Measurements from ENCODE around the gene BNIP1.

The BNIP1 gene

DNA sequence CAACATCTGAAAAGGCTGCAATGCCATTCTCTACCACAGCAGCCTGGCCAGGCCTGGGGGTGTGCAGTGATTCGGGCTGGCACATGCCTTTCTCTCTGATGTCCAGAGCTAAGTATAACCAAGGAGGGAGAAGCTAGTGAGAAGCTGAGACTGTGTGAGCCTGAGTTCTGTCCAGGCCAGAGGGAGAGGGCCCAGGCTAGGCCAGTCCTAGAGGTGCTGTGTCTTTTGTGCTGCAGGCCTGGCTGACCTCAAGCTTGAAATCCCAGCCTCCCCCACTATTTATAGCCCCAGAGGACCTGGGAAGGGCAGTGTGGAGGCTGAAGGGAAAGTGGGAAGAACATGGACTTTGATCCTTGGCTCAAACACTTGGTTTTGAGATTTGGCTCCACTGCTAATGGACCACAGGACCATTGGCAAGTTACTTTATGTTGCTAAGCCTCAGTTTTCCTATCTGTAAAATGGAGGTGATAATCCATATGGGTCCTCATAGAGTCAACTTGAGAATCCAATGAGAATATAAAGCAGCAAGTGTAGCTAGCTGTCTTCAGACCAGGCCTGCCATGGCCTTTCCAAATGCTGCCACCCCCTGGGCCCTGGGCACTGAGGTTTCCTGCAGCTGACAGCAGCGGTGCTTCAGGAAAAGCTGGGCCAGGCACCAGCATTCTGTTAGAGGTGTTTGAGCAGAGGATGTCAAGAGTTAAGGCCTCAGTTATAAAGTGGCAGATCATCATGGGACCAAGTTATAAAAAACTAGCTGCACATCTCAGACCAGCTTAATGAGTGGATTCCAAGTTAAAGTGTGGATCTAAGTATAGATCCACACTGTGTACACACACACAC is 21.1 kb downstream of the BNIP1 start:
- DNase-seq (ENCODE audit: low read depth in 2 of 2): no peak

DNA sequence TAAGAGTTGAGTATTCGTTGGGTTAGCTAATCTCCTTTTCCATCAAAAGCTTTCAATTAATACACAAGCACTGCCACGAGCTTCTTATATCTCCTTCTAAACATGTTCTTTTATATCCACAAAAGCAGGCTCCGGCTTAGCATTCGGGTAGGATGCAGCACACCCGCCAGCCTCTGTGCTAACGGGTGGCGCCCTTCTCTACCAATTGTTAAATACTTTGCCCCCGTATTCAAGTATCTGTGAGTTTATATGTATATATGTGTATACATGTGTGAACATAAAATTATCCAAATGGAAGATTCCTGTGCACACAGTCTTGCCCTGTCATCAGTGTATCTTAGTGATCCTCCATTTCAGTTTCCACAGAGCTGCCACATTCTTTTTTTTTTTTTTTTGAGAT is 27.8 kb downstream of the BNIP1 start:
- no peak for DNase-seq (ENCODE audit: low read depth in 2 of 2)

DNA sequence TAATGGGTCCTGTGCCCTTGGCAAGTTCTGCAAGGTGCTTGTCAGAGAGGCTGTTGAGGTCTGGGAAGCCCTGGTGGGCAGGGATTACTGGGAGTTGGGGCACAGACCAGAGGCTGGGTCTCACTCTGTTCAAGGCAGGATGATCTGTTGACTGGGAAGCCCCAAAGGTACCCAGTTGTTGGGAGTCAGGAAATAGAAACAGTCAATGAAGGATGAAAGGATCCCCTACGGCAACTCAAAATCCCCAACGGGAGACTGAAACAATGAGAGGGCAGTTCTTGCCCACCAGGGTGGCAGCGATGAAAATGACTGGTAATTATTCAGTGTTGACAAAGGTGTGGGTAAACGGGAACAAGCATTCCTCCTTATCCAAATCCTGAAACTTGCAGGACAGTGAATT is 31.2 kb downstream of the BNIP1 start:
- DNase-seq (ENCODE audit: low read depth in 2 of 2): no peak

DNA sequence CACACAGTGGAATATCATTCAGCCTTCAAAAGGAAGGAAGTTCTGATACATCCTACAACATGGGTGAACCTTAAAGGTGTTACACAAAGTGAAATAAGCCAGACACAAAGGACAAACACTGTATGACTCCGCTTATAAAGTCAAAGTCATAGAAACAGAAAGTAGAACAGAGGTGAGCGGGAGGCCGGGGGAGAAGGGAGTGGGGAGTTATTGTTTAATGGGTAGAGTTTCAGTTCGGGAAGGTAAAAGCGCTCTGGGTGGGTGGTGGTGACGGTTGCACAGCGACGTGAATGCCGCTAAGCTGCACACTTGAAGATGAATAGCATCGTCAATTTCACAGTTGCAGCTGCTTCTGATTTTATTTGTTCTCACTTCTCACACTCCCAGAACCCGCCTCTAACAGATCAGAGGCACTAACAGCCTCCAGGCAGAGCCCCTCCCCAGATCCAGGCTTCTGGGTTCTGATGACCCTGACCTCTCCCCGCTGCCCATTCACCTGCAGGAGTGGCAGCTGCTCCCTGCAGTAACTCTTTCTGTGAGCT is 34.1 kb downstream of the BNIP1 start:
- no peak for DNase-seq (ENCODE audit: low read depth in 2 of 2)

DNA sequence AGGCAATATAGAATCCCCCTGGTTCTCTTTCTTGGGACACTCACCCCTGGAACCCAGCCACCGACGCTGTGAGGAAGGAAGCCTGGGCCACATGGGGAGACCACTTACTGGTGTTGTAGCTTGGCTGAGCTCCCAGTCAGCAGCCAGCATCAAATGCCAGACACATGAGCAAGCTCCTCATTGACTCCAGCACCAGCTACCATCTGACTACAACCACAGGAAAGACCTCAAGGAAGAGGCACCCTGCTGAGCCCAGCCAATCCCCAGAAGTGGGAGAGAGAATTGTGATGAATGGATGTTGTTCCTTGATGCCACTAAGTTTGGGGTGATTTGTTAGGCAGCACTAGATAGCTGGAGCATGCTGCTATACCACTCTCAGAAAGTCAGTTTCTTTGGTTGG is 36.0 kb downstream of the BNIP1 start:
- DNase-seq (ENCODE audit: low read depth in 2 of 2): no peak

DNA sequence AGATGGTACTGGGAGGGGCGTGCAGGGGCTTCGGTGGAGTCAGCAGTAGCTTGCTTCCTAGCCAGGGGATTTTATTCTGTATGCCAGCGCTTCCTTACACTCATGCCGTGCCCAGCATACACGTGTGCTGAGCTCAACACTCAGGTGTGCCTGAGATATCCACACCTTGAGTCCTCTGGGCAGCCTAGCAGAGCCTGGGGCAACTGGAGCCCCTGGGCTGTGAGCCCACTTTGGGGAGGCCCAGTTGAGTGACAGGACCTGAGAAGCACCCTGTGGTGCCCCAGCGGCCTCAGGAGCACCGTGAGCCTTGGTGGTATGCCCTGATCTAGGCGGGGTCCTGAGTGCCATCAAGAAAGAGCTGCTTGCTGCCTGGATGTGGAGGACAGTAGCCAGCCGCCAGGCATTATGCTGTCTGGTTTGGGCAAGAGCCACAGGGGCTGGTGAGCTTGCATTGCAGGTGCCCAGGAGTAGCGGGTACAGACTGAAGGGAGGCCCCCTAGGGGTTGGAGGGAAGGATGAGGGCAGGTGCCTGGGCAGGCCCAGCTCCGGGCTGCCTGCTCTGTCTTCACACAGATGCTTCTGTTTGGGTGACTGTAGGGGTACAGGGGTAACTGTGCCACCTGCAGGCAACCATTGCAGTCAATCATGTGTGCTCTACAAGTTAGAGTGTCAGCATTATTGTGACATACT is 42.9 kb downstream of the BNIP1 start:
- DNase-seq (ENCODE audit: low read depth in 2 of 2): no peak

DNA sequence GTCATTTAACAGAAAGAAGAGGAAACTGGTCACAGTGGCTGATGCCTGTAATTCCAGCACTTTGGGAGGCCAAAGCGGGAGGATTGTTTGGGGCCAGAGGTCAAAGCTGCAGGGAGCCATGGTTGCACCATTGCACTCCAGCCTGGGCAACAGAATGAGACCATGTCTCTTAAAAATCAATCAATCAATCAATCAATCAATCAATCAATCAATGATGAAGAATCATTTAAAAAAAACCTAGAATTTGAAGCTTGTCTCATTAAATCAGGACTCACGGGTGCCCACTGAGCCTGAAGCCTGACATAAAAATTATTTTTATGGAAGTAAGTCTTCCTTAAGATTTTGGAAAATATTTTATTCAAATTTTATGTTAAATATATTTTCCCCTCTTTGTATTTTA is 43.9 kb downstream of the BNIP1 start:
- no peak for DNase-seq (ENCODE audit: low read depth in 2 of 2)

DNA sequence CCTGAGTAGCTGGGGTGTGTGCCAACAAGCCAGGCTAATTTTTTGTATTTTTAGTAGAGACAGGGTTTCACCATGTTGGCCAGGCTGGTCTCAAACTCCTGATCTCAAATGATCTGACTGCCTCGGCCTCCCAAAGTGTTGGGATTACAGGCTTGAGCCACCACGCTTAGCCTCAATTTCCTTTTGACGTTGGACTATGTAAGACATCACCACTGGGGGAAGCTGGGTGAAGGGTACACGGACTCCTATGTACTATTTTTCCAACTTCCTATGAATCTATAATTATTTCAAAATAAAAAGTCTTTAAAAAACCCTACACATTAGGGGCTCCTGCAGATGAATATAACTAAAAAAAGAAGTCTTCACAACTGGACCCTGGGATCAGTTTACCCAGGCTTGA is 46.7 kb downstream of the BNIP1 start:
- no peak for DNase-seq (ENCODE audit: low read depth in 2 of 2)

DNA sequence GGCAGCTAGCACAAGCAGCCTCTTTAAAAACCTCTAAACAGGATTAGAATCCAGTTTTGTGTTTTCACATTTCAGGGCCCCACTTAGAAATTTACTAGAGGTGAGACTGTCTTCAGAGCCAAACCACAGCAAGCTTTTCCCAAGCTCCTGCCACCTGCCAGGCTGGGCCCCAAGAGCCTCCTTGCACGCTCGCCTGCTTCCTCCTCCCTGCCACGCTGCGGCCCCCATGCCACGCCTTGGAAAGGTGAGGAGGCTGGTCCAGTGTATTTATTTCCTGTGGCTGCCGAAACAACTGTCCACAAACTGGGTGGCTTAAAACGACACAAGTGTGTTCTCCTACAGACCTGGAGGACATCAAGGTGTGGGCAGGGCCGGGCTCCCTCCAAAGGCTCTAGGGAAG is 47.2 kb downstream of the BNIP1 start:
- no peak for DNase-seq (ENCODE audit: low read depth in 2 of 2)

DNA sequence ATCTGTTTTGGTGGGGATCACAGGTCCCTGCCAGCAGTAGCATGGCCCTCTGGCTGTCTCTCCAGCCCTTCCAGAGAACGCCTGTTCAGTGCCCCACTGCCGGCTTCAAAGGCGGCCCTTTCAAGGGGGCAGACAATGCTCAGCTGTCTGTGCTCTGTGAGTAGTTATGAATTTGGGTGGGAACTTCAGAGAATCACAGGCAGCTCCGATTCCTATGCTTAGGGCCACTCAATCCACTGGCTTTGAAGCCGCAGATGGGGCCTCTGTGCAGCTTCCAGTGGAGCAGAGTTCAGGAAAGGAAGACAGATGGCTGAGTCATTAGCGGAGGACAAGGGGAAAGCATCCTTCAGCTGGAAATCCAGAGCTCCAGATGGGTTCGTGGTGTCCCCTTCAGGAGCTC is 48.2 kb downstream of the BNIP1 start:
- no peak for DNase-seq (ENCODE audit: low read depth in 2 of 2)

DNA sequence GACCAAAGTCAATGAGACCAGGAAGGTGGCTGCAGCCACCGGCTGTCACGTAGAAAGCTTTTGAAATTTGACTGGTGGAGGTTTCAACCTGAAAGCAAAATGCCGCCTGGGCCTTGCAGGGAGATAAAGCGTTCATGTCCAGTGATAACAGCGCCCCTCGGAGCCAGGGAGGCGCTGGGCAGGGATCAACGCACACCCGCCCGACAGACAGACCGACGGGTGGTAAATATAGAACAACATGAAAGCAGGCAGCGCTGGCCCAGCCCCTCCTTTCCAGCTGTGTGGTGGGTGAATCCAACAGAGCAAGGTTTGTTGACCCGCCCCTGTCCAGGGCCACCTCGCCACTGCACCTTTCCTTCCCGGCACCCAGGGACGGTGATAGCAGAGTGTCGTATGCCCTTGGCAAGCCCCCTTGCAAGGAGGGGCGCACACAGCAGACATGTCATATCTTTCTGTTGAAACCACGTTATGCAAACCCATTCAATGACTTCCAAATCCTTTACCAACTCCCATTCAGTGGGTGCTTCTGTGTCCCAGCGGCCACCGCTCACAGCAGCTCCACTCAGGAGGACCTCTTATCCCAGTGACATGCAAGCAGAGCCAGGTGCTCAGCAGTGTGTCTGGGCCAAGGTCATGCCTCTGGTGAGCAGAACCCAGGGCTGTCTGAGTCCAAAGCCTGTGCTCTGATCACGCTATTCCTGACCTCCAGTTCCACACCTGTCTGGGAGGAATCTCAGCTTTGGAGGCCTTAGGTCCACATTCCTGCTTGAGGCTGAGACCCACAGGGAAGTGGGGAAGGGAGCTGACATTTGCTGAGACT is 52.0 kb downstream of the BNIP1 start:
- DNase-seq (ENCODE audit: low read depth in 2 of 2): no peak

DNA sequence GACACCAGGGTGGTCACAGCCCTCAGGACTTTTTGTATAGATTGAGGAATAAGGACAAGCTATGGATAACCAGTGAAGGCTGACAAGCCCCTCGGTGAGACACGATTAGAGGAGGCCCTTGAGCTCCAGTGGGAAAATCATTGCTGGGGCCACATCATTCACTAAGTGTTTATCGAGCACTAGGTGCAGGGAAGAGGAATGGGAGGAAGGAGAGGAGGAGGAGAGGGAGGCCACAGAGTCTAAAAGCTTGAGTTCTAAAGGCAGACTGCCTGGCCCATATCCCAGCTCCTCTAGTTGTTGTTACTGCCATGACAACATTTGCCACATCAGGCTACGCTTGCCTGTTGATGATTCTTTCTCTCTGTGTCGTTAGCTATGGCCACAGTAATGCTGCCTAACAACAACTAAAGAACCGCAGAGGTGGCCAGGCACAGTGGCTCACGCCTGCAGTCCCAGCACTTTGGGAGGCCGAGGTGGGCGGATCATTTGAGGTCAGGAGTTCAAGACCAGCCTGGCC is 53.1 kb downstream of the BNIP1 start:
- DNase-seq (ENCODE audit: low read depth in 2 of 2): no peak

DNA sequence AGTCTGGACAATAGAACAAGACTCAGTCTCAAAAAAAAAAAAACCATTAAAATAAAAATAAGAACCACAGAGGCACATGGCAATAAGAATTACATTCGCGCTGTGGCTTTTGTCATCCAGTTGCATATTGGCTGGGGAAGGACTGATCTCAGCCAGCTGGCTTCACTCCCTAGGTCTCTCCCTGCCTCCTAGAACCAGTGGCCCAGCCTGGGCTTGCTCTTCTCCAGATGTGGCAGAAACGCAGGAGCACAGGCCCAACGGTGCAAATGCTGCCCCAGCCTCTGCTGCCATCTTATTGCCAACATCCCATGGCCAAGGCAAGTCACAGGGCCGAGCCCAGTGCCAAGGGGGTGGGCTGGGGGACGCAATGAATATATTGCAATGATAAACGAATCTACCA is 53.7 kb downstream of the BNIP1 start:
- DNase-seq (ENCODE audit: low read depth in 2 of 2): no peak

DNA sequence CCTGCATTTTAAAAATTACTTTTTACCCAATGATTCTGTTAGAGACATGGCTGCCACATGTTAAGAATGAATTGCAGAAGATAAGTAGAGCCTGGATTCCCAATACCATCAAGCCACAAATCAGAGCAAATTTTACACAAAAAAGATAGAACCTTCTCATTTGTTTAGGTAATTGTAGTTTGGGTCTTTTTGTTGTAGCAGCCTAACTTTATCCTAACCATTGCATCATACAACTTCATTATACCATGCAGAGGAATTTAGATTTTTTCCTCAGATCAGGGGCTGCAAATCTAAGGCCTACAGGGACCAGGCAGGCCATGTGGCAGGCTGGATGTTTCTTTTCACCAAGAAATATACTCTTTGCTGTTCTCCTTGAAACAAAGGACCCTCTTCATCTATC is 56.0 kb downstream of the BNIP1 start:
- no peak for DNase-seq (ENCODE audit: low read depth in 2 of 2)

DNA sequence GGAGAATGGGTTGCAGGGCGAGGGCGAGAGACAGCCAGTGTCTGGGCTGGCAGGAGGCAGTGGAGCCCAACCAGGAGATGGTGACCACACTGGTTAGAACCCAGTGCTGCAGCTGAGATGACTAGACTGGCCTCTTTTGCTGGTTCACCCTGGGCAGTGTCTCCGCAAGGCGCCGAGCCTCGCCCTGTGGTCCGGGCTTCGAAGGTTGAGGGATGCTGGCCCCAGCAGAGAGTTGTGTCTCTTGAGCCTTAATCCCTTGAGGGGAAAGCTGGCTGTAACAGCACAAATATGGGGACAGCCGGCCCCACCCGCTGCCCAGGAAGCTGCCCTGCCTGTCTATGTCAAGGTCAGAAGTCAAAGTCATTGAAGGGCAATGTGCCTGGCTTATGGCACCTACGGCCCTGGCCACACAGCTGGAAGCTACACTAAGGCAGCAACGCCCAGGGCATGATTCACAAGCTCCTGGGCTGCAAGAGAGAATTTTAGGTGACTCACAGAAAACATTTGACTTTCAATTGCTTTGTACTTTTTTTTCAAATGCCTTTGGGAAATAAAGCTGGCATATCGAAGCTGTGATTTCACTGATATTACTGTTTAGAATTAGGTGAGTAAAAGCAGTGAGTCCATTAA is 57.4 kb downstream of the BNIP1 start:
- DNase-seq (ENCODE audit: low read depth in 2 of 2): no peak

DNA sequence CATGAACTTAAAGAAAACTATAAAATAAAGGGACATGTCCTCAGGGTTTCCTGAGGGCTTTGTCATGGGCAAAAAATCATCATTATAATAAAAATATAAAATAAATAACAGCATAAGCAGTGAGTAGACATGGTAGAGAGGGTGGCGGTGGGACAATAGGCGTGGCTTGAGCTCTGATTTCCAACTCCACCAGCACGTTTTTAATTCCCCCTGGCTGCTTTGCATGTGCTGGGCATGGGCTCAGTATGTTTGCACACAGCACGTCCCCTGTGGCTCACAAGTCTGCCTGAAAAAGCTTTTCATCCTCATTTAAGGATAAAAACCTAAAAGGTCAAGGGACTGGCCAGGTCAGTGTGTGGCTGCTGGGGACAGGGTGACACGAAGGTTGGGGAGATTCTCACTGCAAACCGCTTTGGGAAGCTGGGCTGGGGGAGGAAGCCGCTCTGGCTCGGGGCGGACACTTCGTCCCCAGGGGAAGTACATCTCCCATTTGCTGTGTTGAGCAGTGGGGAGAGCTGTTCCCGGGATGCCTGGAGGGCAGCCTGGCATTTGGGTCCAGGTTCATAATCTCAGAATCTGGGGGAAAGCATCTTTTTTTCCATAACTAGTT is 58.0 kb downstream of the BNIP1 start:
- no peak for DNase-seq (ENCODE audit: low read depth in 2 of 2)

DNA sequence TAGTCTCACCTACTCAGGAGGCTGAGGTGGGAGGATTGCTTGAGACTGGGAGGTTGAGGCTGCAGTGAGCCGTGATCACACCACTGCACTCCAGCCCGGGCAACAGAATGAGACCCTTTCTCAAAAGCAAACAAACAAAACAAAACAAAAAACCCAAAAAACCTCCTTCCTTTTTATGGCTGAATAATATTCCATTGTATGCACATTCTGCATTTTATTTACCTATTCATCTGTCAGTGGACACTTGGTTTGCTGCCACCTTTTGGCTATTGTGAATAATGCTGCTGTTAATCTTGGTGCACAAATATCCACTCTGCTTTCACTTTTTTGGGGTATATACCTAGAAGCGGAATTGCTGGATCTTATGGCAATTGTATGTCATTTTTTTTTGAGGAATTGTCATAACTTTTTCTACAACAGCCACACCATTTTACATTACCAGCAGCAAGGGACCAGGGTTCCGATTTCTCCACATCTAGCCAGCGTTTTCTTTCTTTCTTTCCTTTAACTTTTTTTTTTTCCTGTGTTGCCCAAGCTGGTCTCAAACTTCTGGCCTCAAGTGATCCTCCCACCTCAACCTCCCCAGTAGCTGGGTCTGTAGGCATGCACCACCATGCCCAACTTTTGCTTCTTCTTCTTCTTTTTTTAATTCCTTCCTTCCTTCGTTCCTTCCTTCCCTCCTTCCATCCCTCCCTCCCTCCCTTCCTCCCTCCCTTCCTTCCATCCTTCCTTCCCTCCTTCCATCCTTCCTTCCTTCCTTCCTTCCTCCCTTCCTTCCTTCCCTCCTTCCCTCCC is 60.1 kb downstream of the BNIP1 start:
- DNase-seq (ENCODE audit: low read depth in 2 of 2): no peak

DNA sequence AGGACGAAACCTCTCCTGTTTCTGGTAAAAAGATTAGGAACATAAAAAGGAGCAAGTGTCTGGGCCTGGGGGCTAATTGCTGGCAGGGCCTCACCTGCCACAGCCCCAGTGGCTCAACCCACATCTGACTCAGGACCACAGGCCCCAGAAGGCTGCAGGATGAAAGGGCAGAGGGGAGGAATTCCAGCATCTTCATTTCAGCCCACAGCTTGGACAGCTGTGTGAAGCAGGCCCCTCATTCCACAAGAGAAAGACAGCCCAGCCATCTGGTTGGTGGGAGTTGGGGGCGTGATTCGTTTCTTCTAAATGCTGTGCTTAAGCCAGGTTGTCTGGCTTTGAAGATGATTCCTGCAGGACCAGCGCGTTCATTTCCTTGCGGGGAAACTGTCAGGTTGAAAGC is 61.6 kb downstream of the BNIP1 start:
- DNase-seq (ENCODE audit: low read depth in 2 of 2): no peak

DNA sequence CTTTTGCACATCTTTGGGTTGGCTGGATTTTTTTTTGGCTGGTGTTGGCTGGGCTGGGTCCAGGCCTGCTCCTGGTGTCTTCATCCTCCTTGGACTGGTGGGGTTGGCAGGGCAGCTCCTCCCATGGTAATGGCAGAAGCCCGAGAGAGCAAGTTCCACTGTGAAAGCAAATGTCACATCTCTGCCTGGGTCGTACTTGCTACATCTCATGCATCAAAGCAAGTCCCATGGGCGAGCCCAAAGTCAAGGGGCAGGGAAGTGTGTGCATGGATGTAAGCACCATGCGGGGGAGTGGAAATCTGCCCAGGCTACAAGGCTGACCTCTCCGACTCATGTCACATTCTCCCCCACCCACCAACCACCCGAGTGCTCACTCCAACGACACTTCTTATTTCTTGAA is 64.0 kb downstream of the BNIP1 start:
- no peak for DNase-seq (ENCODE audit: low read depth in 2 of 2)

DNA sequence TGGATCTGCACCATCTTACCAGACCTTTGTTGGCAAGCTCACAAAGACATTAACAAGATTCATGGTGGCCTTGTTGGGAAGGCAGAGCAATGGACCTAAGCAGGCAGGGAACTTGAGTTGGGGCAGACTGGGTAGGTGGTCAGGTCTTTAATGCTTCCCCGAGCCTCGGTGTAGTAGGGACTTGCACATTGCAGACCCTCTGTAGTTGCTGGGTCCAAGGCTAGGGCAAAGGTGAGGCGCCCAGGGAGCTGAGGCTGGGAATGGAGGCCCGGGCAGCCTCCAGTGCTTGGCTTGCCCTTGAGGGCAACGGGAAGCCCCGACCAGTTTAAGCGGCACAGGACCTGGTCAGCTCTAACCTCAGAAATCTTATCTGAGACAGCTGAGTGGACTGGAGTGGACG is 66.5 kb downstream of the BNIP1 start:
- DNase-seq (ENCODE audit: low read depth in 2 of 2): no peak
